NT2/D1 (cell line): Measurements from ENCODE around the gene AGMAT.

Source experiments
- YY1 ChIP-seq: IDR thresholded peaks from 2 replicates; pipeline ENCODE4 v1.6.1; 2011; ENCODE audit not compliant: insufficient read length, insufficient read depth
- ZNF274 ChIP-seq: IDR thresholded peaks from 2 replicates; pipeline ENCODE4 v1.6.1; 2011; ENCODE audit warnings: mild to moderate bottlenecking, low read depth, low read length

DNA sequence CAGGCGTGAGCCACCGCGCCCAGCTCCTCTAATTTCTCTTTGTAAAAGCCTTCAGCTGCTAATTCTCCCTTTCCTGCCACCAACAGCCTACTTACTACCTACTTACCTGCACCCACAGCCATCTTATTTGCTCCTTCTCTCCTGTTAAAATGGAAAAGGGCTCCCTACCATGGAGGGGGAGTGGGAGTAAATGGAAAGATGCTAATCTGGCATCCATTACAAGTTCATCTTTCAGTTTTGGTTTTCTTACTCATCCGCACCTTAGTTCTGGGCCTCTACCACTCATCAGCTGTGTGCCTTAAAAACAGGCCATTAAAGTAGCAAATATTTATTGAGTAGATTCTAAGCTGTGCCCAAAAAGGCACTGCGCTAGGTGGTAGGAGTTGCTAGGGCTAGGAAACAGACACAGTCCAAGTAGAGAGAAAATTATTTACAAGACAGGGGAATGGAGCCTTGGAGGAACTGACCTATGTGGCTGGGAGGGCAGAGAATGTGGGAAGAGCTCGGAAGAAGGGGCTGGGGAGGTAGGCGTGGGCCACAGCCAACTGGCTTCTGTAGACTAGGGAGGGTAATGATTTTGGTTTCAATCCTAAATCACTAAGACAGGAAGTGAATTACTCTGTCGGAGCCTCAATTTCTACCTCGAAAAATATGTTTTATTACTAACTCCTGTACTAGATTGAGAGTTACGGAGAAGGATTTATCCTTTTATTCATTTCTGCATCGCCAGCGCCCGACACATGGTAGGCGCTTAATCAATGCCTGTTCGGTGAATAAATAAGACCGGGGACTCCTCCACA is 31.7 kb upstream of the AGMAT start:
- TF ChIP-seq YY1 (no peak), ZNF274 (no peak)
